ENCODE results near the gene COL15A1. TPM values are rescaled to one million over a fixed set of nuclear protein-coding genes. Genes with fewer than 3 reads are reported as not detected.
A peak's percentile ranks its signal among the peaks of the same experiment; 100 is the strongest.

COL15A1 gene
- polyA plus RNA-seq, 1 experiment = 3.2 TPM

GRCh38 chr9:98925956-98926355, 17.8 kb upstream of the COL15A1 start:
- POLR2A ChIA-PET = no interaction called here
- H3K27ac ChIP-seq (ENCODE audit: low read depth, low read length) = no peak overlapping the region
- DNase-seq (ENCODE audit: low read depth, low spot score) = peak; percentile 18
- no peak for TF ChIP-seq CTCF (IDR thresholded peaks at IDR 0.05; ENCODE audit: low read depth, low read length)
- H3K9me3 ChIP-seq (ENCODE audit: control insufficient read depth, insufficient read depth, low read length) = no peaks in the 10 kb centered on the region
- peaks cover 3% of the 10 kb centered on the region for H3K27me3 ChIP-seq (ENCODE audit: control insufficient read depth, insufficient read depth, low read length)
- no peak overlapping the region for H3K4me3 ChIP-seq (ENCODE audit: low read depth, low read length)
- CTCF ChIA-PET = no interaction called here

- Histone ChIP-seq H3K27me3 (ENCODE audit: control insufficient read depth, insufficient read depth, low read length) (peaks cover 7% of the 10 kb centered on the region), H3K27ac (ENCODE audit: low read depth, low read length) (no peak overlapping the region), H3K4me3 (ENCODE audit: low read depth, low read length) (no peak overlapping the region), H3K9me3 (ENCODE audit: control insufficient read depth, insufficient read depth, low read length) (no peaks in the 10 kb centered on the region)
- ChIA-PET POLR2A (no interaction called here), CTCF (interaction anchor here (0.7 kb wide), 1 partner anchor 132 kb away, joined by 3 read pairs; no protein-coding TSS in a partner anchor)
- no peak for TF ChIP-seq CTCF (IDR thresholded peaks at IDR 0.05; ENCODE audit: low read depth, low read length)
- DNase-seq (ENCODE audit: low read depth, low spot score) = no peak
Observed at GRCh38 chr9:98927724-98928123, 16.0 kb upstream of the COL15A1 start.

- CTCF ChIA-PET = no interaction called here
Observed at GRCh38 chr9:98929071-98929470, 14.6 kb upstream of the COL15A1 start.

GRCh38 chr9:98929895-98930341, 13.8 kb upstream of the COL15A1 start:
- Histone ChIP-seq H3K27ac (ENCODE audit: low read depth, low read length) (no peak overlapping the region), H3K27me3 (ENCODE audit: control insufficient read depth, insufficient read depth, low read length) (peaks cover 7% of the 10 kb centered on the region), H3K4me3 (ENCODE audit: low read depth, low read length) (no peak overlapping the region), H3K9me3 (ENCODE audit: control insufficient read depth, insufficient read depth, low read length) (no peaks in the 10 kb centered on the region)
- DNase-seq (ENCODE audit: low read depth, low spot score) = peak; percentile 11
- POLR2A ChIA-PET = no interaction called here
- CTCF ChIA-PET = interaction anchor here (0.8 kb wide), 1 partner anchor 11 kb away, joined by 3 read pairs; no protein-coding TSS in a partner anchor
- TF ChIP-seq CTCF (IDR thresholded peaks at IDR 0.05; ENCODE audit: low read depth, low read length) = no peak

More at GRCh38 chr9:98929071-98929470, 14.6 kb upstream of the COL15A1 start:
- H3K9me3 ChIP-seq (ENCODE audit: control insufficient read depth, insufficient read depth, low read length) = no peaks in the 10 kb centered on the region
- peaks cover 7% of the 10 kb centered on the region for H3K27me3 ChIP-seq (ENCODE audit: control insufficient read depth, insufficient read depth, low read length)
- POLR2A ChIA-PET = interaction anchor here (0.6 kb wide), 1 partner anchor 9 kb away, joined by 3 read pairs; no protein-coding TSS in a partner anchor
- no peak overlapping the region for H3K4me3 ChIP-seq (ENCODE audit: low read depth, low read length)
- peak; percentile 4 for DNase-seq (ENCODE audit: low read depth, low spot score)
- H3K27ac ChIP-seq (ENCODE audit: low read depth, low read length) = no peak overlapping the region
- no peak for TF ChIP-seq CTCF (IDR thresholded peaks at IDR 0.05; ENCODE audit: low read depth, low read length)

- POLR2A ChIA-PET = no interaction called here
Observed at GRCh38 chr9:98930792-98931191, 12.9 kb upstream of the COL15A1 start.

More at GRCh38 chr9:98930792-98931191, 12.9 kb upstream of the COL15A1 start:
- Histone ChIP-seq H3K27me3 (ENCODE audit: control insufficient read depth, insufficient read depth, low read length) (peaks cover 14% of the 10 kb centered on the region), H3K4me3 (ENCODE audit: low read depth, low read length) (no peak overlapping the region), H3K9me3 (ENCODE audit: control insufficient read depth, insufficient read depth, low read length) (no peaks in the 10 kb centered on the region), H3K27ac (ENCODE audit: low read depth, low read length) (no peak overlapping the region)
- CTCF ChIA-PET = interaction anchor here (0.8 kb wide), 1 partner anchor 12 kb away, joined by 3 read pairs; no protein-coding TSS in a partner anchor
- no peak for TF ChIP-seq CTCF (IDR thresholded peaks at IDR 0.05; ENCODE audit: low read depth, low read length)
- DNase-seq (ENCODE audit: low read depth, low spot score) = no peak

All from AG04450 (cell line).